ENCODE measurements around the gene WDR82. TPM values are rescaled to one million over a fixed set of nuclear protein-coding genes. Genes with fewer than 3 reads are reported as not detected.

The WDR82 gene
- 34.2 and 44.5 TPM in 2 replicates for total RNA-seq (2021)
- percentile 96 among the genes with signal in this experiment for Bru-seq, nascent RNA
- percentile 94 among the genes with signal in this experiment for BruChase-seq, experiment 1, labeled RNA remaining after a 2-hour chase
- BruChase-seq, experiment 2, labeled RNA remaining after a 6-hour chase: percentile 94 among the genes with signal in this experiment
- long read RNA-seq, full-length matches to known transcripts: 3 of 23 reads
- long read RNA-seq, partial matches to known transcripts: 0 of 23 reads
- long read RNA-seq, other reads (novel, unspliced or antisense): 20 of 23 reads

- DNase-seq: peak; percentile 67 to 96
- peaks cover 23% of the 10 kb centered on the region for H3K4me1 ChIP-seq (replicated peaks; ENCODE audit: insufficient read depth)
- peaks cover 5% of the 10 kb centered on the region for H3K36me3 ChIP-seq (ENCODE audit: low read depth)
- no peaks in the 10 kb centered on the region for H3K27me3 ChIP-seq (ENCODE audit: insufficient read depth, low read depth)
- H3K9me3 ChIP-seq (ENCODE audit: insufficient read depth, low read depth): no peaks in the 10 kb centered on the region
- no peak for TF ChIP-seq EZH2 (IDR thresholded peaks at IDR 0.05; ENCODE audit: low read depth)
- peak; percentile 45 for TF ChIP-seq CTCF (conservative IDR thresholded peaks at IDR 0.05)
- BruUV-seq (replicated peaks): no TSS peak
- no peaks in the 10 kb centered on the region for H3K9me2 ChIP-seq (ENCODE audit: insufficient read depth)
- peak within 1 kb of the TSS; percentile 75 for H3K27ac ChIP-seq
- H2AFZ ChIP-seq: peak within 1 kb of the TSS; percentile 81; the same call in 1 of the 2 replicates
- H3F3A ChIP-seq (ENCODE audit: insufficient read depth, low read depth): peaks cover 12% of the 10 kb centered on the region; the same call in 1 of the 2 replicates
- peak within 1 kb of the TSS; percentile 98 for H3K4me2 ChIP-seq
- H3K4me3 ChIP-seq: peak within 1 kb of the TSS; percentile 78
- peaks cover 34% of the 10 kb centered on the region for H4K20me1 ChIP-seq (ENCODE audit: insufficient read depth)
- POLR2A ChIA-PET (ENCODE audit: unreplicated experiment): interaction anchor here (0.6 to 1.0 kb wide), 3 partner anchors 34 to 305 kb away, joined by 3 to 11 read pairs (median 6); partner anchors contain the start of gene ABHD14B
- intact Hi-C loops (cut with micrococcal nuclease; ENCODE audit: unreplicated experiment): loop anchor here (1.0 to 5.0 kb wide), 3 partner anchors 41 to 276 kb away; partner anchors contain the start of gene POC1A
- peaks cover 46% of the 10 kb centered on the region for H3K79me2 ChIP-seq (ENCODE audit: low read depth)
- CTCF ChIA-PET: interaction anchor here (0.6 to 1.7 kb wide), 3 partner anchors 58 to 126 kb away, joined by 3 to 10 read pairs (median 7); no protein-coding TSS in a partner anchor
Measured at GRCh38 chr3:52278510-52279069, at the start of gene WDR82. Gene WDR82, minus strand, starts transcription at chr3:52278649. Its CDS starts 288 bp downstream, at chr3:52278361.

- Histone ChIP-seq H3K9me2 (ENCODE audit: insufficient read depth) (no peaks in the 10 kb centered on the region), H3K4me3 (no peak overlapping the region), H2AFZ (no peak overlapping the region), H3F3A (ENCODE audit: insufficient read depth, low read depth) (no peaks in the 10 kb centered on the region), H3K36me3 (ENCODE audit: low read depth) (no peaks in the 10 kb centered on the region), H3K27me3 (ENCODE audit: insufficient read depth, low read depth) (no peaks in the 10 kb centered on the region), H3K9me3 (ENCODE audit: insufficient read depth, low read depth) (no peaks in the 10 kb centered on the region), H3K4me2 (no peak overlapping the region), H3K4me1 (replicated peaks; ENCODE audit: insufficient read depth) (no peaks in the 10 kb centered on the region), H4K20me1 (ENCODE audit: insufficient read depth) (no peaks in the 10 kb centered on the region), H3K79me2 (ENCODE audit: low read depth) (no peaks in the 10 kb centered on the region), H3K27ac (no peak overlapping the region)
- BruUV-seq (replicated peaks): no TSS peak
- POLR2A ChIA-PET (ENCODE audit: unreplicated experiment): no interaction called here
- TF ChIP-seq CTCF (conservative IDR thresholded peaks at IDR 0.05): no peak
- no peak for TF ChIP-seq EZH2 (IDR thresholded peaks at IDR 0.05; ENCODE audit: low read depth)
- DNase-seq: no peak
- CTCF ChIA-PET: no interaction called here
- intact Hi-C loops (cut with micrococcal nuclease; ENCODE audit: unreplicated experiment): no loop called here
Measured at GRCh38 chr3:52327486-52328290, 49.2 kb upstream of the WDR82 start.

- DNase-seq: no peak
- intact Hi-C loops (cut with micrococcal nuclease; ENCODE audit: unreplicated experiment): no loop called here
- H3K27ac ChIP-seq: no peak overlapping the region
- no peaks in the 10 kb centered on the region for H3F3A ChIP-seq (ENCODE audit: insufficient read depth, low read depth)
- H4K20me1 ChIP-seq (ENCODE audit: insufficient read depth): no peaks in the 10 kb centered on the region
- H3K4me2 ChIP-seq: no peak overlapping the region
- H3K4me1 ChIP-seq (replicated peaks; ENCODE audit: insufficient read depth): no peaks in the 10 kb centered on the region
- no peaks in the 10 kb centered on the region for H3K9me2 ChIP-seq (ENCODE audit: insufficient read depth)
- no peak for TF ChIP-seq EZH2 (IDR thresholded peaks at IDR 0.05; ENCODE audit: low read depth)
- no peak for TF ChIP-seq CTCF (conservative IDR thresholded peaks at IDR 0.05)
- H3K79me2 ChIP-seq (ENCODE audit: low read depth): no peaks in the 10 kb centered on the region
- no peak overlapping the region for H2AFZ ChIP-seq
- CTCF ChIA-PET: no interaction called here
- no peaks in the 10 kb centered on the region for H3K27me3 ChIP-seq (ENCODE audit: insufficient read depth, low read depth)
- BruUV-seq (replicated peaks): no TSS peak
- H3K9me3 ChIP-seq (ENCODE audit: insufficient read depth, low read depth): no peaks in the 10 kb centered on the region
- H3K4me3 ChIP-seq: no peak overlapping the region
- POLR2A ChIA-PET (ENCODE audit: unreplicated experiment): no interaction called here
- no peaks in the 10 kb centered on the region for H3K36me3 ChIP-seq (ENCODE audit: low read depth)
Measured at GRCh38 chr3:52326976-52327375, 48.5 kb upstream of the WDR82 start.
